Parathyroid adenoma (tissue), 2 donors: ENCODE data around the gene ZNF521.

Experiments
- H2AFZ ChIP-seq: fragments of 300-600 bp; sonication (generic); one replicate; pipeline ENCODE4 v1.7.0; 2017; ENCODE audit warnings: antibody characterized with exemption, mild to moderate bottlenecking
- H3K27ac ChIP-seq: fragments of 300-600 bp; sonication (generic); one replicate; pipeline ENCODE4 v1.7.0; 2017
- H3K27me3 ChIP-seq: fragments of 300-600 bp; sonication (generic); one replicate; pipeline ENCODE4 v1.7.0; 2017; ENCODE audit warnings: low read length; ENCODE audit not compliant: control insufficient read depth, insufficient read depth
- H3K36me3 ChIP-seq: fragments of 300-600 bp; sonication (generic); one replicate; pipeline ENCODE4 v1.7.0; 2017; ENCODE audit warnings: low read length; ENCODE audit not compliant: control insufficient read depth, insufficient read depth
- H3K4me1 ChIP-seq: fragments of 300-600 bp; sonication (generic); one replicate; pipeline ENCODE4 v1.7.0; 2017; ENCODE audit warnings: control low read depth
- H3K4me2 ChIP-seq: fragments of 300-600 bp; sonication (generic); one replicate; pipeline ENCODE4 v1.7.0; 2017; ENCODE audit warnings: low read length
- H3K4me3 ChIP-seq: fragments of 300-600 bp; sonication (generic); one replicate; pipeline ENCODE4 v1.7.0; 2017; ENCODE audit warnings: low read depth, low read length
- H3K79me2 ChIP-seq: fragments of 300-600 bp; sonication (generic); one replicate; pipeline ENCODE4 v1.7.0; 2017; ENCODE audit warnings: control low read depth
- H3K9ac ChIP-seq: fragments of 300-600 bp; sonication (generic); one replicate; pipeline ENCODE4 v1.7.0; 2017; ENCODE audit warnings: mild to moderate bottlenecking
- H3K9me3 ChIP-seq: fragments of 300-600 bp; sonication (generic); one replicate; pipeline ENCODE4 v1.7.0; 2017; ENCODE audit warnings: low read length; ENCODE audit not compliant: control insufficient read depth
- TF ChIP-seq, protein P1 (sequence below): fragments of 300-600 bp; sonication (generic); IDR thresholded peaks from one replicate; pipeline ENCODE4 v1.7.0; 2017; ENCODE audit warnings: antibody characterized with exemption, mild to moderate bottlenecking
- donor health status: primary hyperparathyroidism.

The ZNF521 gene

GRCh38 chr18:25341831-25342230 is 10.1 kb downstream of the ZNF521 start:
- Histone ChIP-seq H3K9ac (no peak overlapping the region), H3K4me1 (no peaks in the 10 kb centered on the region), H3K4me3 (no peak overlapping the region), H3K36me3 (no peaks in the 10 kb centered on the region), H3K79me2 (no peaks in the 10 kb centered on the region), H3K27ac (no peak overlapping the region), H3K9me3 (no peaks in the 10 kb centered on the region), H3K27me3 (no peaks in the 10 kb centered on the region), H3K4me2 (no peak overlapping the region), H2AFZ (no peak overlapping the region)
- TF ChIP-seq, protein P1, sequence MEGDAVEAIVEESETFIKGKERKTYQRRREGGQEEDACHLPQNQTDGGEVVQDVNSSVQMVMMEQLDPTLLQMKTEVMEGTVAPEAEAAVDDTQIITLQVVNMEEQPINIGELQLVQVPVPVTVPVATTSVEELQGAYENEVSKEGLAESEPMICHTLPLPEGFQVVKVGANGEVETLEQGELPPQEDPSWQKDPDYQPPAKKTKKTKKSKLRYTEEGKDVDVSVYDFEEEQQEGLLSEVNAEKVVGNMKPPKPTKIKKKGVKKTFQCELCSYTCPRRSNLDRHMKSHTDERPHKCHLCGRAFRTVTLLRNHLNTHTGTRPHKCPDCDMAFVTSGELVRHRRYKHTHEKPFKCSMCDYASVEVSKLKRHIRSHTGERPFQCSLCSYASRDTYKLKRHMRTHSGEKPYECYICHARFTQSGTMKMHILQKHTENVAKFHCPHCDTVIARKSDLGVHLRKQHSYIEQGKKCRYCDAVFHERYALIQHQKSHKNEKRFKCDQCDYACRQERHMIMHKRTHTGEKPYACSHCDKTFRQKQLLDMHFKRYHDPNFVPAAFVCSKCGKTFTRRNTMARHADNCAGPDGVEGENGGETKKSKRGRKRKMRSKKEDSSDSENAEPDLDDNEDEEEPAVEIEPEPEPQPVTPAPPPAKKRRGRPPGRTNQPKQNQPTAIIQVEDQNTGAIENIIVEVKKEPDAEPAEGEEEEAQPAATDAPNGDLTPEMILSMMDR, result no peak

DNA sequence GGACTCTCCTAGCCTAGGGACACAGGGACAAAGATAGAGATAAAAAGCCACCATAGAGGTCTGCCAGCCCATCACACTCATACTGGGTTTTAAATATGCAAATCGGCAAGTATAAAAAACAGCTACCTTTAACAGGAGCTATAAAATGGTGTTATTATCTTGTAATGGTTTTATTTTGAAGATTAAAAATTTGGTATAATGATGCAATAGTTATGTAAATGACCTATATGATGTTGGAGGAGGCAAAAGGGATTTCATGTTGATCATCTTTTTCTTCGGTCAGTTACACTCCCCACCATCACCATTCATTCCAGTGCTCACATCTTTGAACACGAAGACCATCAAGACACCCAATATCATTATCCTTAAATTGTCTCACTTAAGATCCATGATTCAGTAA is 11.2 kb downstream of the ZNF521 start:
- no peaks in the 10 kb centered on the region for H3K36me3 ChIP-seq
- no peaks in the 10 kb centered on the region for H3K4me1 ChIP-seq
- H3K79me2 ChIP-seq, result no peaks in the 10 kb centered on the region
- H3K27ac ChIP-seq, result no peak overlapping the region
- TF ChIP-seq, protein P1, result no peak
- no peak overlapping the region for H2AFZ ChIP-seq
- no peak overlapping the region for H3K9ac ChIP-seq
- no peaks in the 10 kb centered on the region for H3K27me3 ChIP-seq
- no peaks in the 10 kb centered on the region for H3K9me3 ChIP-seq
- H3K4me3 ChIP-seq, result no peak overlapping the region
- no peak overlapping the region for H3K4me2 ChIP-seq

DNA sequence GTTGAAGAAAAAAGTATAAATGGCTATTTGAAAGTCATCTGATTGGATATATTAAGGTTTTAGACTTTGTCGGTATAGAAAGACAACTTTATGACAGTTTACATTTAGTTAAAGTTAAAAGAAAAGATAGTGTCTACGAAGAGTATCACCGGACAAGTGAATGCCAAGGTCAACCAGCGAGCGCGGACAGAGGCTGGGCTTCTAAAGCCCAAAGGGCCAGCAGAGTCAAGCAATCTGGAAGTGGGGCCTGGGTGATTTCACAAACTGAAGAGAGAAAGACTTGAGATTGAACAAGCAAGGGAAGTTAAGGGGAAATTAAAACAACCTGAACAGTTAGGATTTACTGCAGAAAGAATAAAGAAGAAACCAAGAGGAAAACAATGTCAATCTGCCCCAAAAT is 16.3 kb downstream of the ZNF521 start:
- no peaks in the 10 kb centered on the region for H3K27me3 ChIP-seq
- H3K27ac ChIP-seq, result no peak overlapping the region
- H3K4me3 ChIP-seq, result no peak overlapping the region
- H3K36me3 ChIP-seq, result no peaks in the 10 kb centered on the region
- TF ChIP-seq, protein P1, result no peak
- H3K9me3 ChIP-seq, result no peaks in the 10 kb centered on the region
- H3K79me2 ChIP-seq, result no peaks in the 10 kb centered on the region
- H3K4me1 ChIP-seq, result no peaks in the 10 kb centered on the region
- no peak overlapping the region for H3K4me2 ChIP-seq
- H3K9ac ChIP-seq, result no peak overlapping the region
- H2AFZ ChIP-seq, result no peak overlapping the region

GRCh38 chr18:25335062-25335461 is 16.9 kb downstream of the ZNF521 start:
- Histone ChIP-seq H3K9me3 (no peaks in the 10 kb centered on the region), H3K27me3 (no peaks in the 10 kb centered on the region), H3K4me3 (no peak overlapping the region), H3K36me3 (no peaks in the 10 kb centered on the region), H3K4me2 (no peak overlapping the region), H2AFZ (no peak overlapping the region), H3K4me1 (no peaks in the 10 kb centered on the region), H3K79me2 (no peaks in the 10 kb centered on the region), H3K27ac (no peak overlapping the region), H3K9ac (no peak overlapping the region)
- TF ChIP-seq, protein P1, result no peak

GRCh38 chr18:25334588-25334987 is 17.4 kb downstream of the ZNF521 start:
- TF ChIP-seq, protein P1, result no peak

More at GRCh38 chr18:25334588-25334987, 17.4 kb downstream of the ZNF521 start:
- Histone ChIP-seq H3K9ac (no peak overlapping the region), H2AFZ (no peak overlapping the region), H3K79me2 (no peaks in the 10 kb centered on the region), H3K27ac (no peak overlapping the region), H3K4me3 (no peak overlapping the region), H3K4me2 (no peak overlapping the region), H3K36me3 (no peaks in the 10 kb centered on the region), H3K27me3 (no peaks in the 10 kb centered on the region), H3K4me1 (no peaks in the 10 kb centered on the region), H3K9me3 (no peaks in the 10 kb centered on the region)
